GM19328 (cell line): Measurements from ENCODE around the gene SLIT3.
"Not testable (repeated sequence)": the region's sequence is repeated elsewhere in the genome, so short reads cannot be mapped to it uniquely, and the experiment has no call there.

Source experiments
- ATAC-seq: cut with Tn5 transposase; IDR thresholded peaks from one replicate; pipeline ENCODE4 v1.9.1; 2021; ENCODE audit warnings: mild to moderate bottlenecking, moderate library complexity; ENCODE audit not compliant: unreplicated experiment

Gene SLIT3

GRCh38 chr5:169150108-169150507, 150.8 kb downstream of the SLIT3 start:
- no peak for ATAC-seq

GRCh38 chr5:169149317-169149716, 151.6 kb downstream of the SLIT3 start:
- no peak for ATAC-seq

- ATAC-seq = no peak
These were observed 152.7 kb downstream of the SLIT3 start for GRCh38 chr5:169148138-169148740.

- no peak for ATAC-seq
These were observed 153.4 kb downstream of the SLIT3 start for GRCh38 chr5:169147534-169147933.

- ATAC-seq = no peak
These were observed 154.8 kb downstream of the SLIT3 start for GRCh38 chr5:169146158-169146557.

- ATAC-seq = no peak
These were observed 158.5 kb downstream of the SLIT3 start for GRCh38 chr5:169142264-169142970.

- not testable (repeated sequence) for ATAC-seq
These were observed 160.7 kb downstream of the SLIT3 start for GRCh38 chr5:169140215-169140614.

GRCh38 chr5:169139480-169140050, 161.4 kb downstream of the SLIT3 start:
- no peak for ATAC-seq

GRCh38 chr5:169133531-169133930, 167.4 kb downstream of the SLIT3 start:
- no peak for ATAC-seq

GRCh38 chr5:169132302-169132660, 168.7 kb downstream of the SLIT3 start:
- ATAC-seq = no peak

- ATAC-seq = no peak
These were observed 169.2 kb downstream of the SLIT3 start for GRCh38 chr5:169131616-169132301.

- ATAC-seq = no peak
These were observed 172.3 kb downstream of the SLIT3 start for GRCh38 chr5:169128679-169129078.

GRCh38 chr5:169127431-169127830, 173.5 kb downstream of the SLIT3 start:
- no peak for ATAC-seq

GRCh38 chr5:169126481-169127021, 174.4 kb downstream of the SLIT3 start:
- ATAC-seq = no peak

- ATAC-seq = no peak
These were observed 175.4 kb downstream of the SLIT3 start for GRCh38 chr5:169125571-169125970.

GRCh38 chr5:169122951-169123350, 178.0 kb downstream of the SLIT3 start:
- ATAC-seq = no peak

GRCh38 chr5:169121630-169122420, 179.1 kb downstream of the SLIT3 start:
- ATAC-seq = no peak

- ATAC-seq = no peak
These were observed 181.5 kb downstream of the SLIT3 start for GRCh38 chr5:169119288-169120048.

GRCh38 chr5:169116961-169117461, 183.9 kb downstream of the SLIT3 start:
- ATAC-seq = no peak
